HFFc6 (cell line): Measurements from ENCODE around the gene RSBN1L. TPM values are rescaled to one million over a fixed set of nuclear protein-coding genes. Genes with fewer than 3 reads are reported as not detected.
"Not testable (repeated sequence)": the region's sequence is repeated elsewhere in the genome, so short reads cannot be mapped to it uniquely, and the experiment has no call there.

Source experiments
- DNase-seq: peaks from one replicate; pipeline ENCODE4 v3.0.0-alpha.2; 2018
- H3K27ac Mint-ChIP-seq: 2 replicates; pipeline ENCODE4 v1.8.0; 2020; ENCODE audit warnings: mild to moderate bottlenecking, mixed read lengths
- H3K27me3 Mint-ChIP-seq: 2 replicates; pipeline ENCODE4 v1.8.0; 2021; ENCODE audit warnings: mild to moderate bottlenecking, moderate library complexity, mixed read lengths; ENCODE audit not compliant: insufficient read depth
- H3K36me3 Mint-ChIP-seq: 2 replicates; pipeline ENCODE4 v1.8.0; 2021; ENCODE audit warnings: low read depth, mixed read lengths
- H3K4me1 Mint-ChIP-seq: 2 replicates; pipeline ENCODE4 v1.8.0; 2020; ENCODE audit warnings: low read depth, mixed read lengths
- H3K4me3 Mint-ChIP-seq: 2 replicates; pipeline ENCODE4 v1.8.0; 2020; ENCODE audit warnings: mild to moderate bottlenecking, moderate library complexity, mixed read lengths
- H3K9me3 Mint-ChIP-seq: 2 replicates; pipeline ENCODE4 v1.8.0; 2020; ENCODE audit warnings: mild to moderate bottlenecking, mixed read lengths
- long read RNA-seq: library from polyadenylated mRNA; unstranded; transcript quantifications from one replicate; pipeline ENCODE4 v2.0.0, GENCODE V29; 2019
- total RNA-seq, 6 experiments: library from RNA; stranded (reverse); fragmentation: NEBNext Ultra II Directional; extraction: Animal tissue kit (Norgen Biotek cat#: 25700); gene quantifications; 2 replicates in 1 of 6; 3 replicates in 5 of 6; pipeline ENCODE4 v1.2.3, GENCODE V29; 2021
- TF ChIP-seq, protein P1 (sequence below): fragments of 200-600 bp; sonication (generic); IDR thresholded peaks from 2 replicates; pipeline ENCODE4 v1.5.0; 2021; ENCODE audit warnings: antibody characterized with exemption, mild to moderate bottlenecking

The RSBN1L gene
- total RNA-seq = 10 to 100 TPM; 11.2 to 14.0 (median 12.9) TPM
- long read RNA-seq, partial matches to known transcripts = 15 of 16 reads
- long read RNA-seq, other reads (novel, unspliced or antisense) = 1 of 16 reads

- Mint-ChIP-seq H3K9me3 (no peaks in the 10 kb centered on the region), H3K36me3 (peaks cover 23% of the 10 kb centered on the region)
Measured at GRCh38 chr7:77696057-77696642, at the start of gene RSBN1L. Gene RSBN1L, plus strand, starts transcription at chr7:77696459. Its CDS starts 11 bp downstream, at chr7:77696470.

DNA sequence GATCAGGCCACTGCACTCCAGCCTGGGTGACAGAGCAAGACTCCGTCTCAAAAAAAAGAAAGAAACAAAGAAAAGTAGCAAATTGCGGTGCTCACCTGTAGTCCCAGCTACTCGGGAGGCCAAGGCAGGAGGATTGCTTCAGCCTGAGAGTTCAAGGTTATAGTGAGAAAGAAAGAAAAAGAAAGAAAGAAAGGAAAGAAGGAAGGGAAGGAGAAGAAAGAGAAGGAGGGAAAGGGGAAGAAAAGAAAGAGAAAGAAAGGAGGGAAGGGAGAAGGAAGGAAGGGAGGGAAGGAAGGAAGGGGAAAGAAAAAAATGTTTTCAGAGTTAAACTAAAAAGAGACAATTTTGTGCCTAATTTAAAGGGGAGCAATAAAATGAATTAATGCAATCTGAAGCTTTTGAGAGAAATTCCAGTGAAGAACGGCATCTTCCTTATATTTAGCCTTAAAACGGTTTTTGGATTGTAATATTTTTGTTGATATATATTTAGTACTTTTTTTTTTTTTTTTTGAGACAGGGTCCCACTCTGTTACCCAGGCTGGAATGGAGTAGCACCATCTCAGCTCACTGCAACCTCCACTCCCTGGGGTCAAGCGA lies 47.4 kb upstream of the RSBN1L start:
- peak overlapping the region; percentile 8 for H3K27ac Mint-ChIP-seq
- no peaks in the 10 kb centered on the region for H3K9me3 Mint-ChIP-seq
- H3K36me3 Mint-ChIP-seq = peaks cover 7% of the 10 kb centered on the region
- peaks cover 29% of the 10 kb centered on the region for H3K4me1 Mint-ChIP-seq
- DNase-seq = no peak
- H3K4me3 Mint-ChIP-seq = no peak overlapping the region
- H3K27me3 Mint-ChIP-seq = no peaks in the 10 kb centered on the region; the same call in 1 of the 2 replicates
- TF ChIP-seq, protein P1, sequence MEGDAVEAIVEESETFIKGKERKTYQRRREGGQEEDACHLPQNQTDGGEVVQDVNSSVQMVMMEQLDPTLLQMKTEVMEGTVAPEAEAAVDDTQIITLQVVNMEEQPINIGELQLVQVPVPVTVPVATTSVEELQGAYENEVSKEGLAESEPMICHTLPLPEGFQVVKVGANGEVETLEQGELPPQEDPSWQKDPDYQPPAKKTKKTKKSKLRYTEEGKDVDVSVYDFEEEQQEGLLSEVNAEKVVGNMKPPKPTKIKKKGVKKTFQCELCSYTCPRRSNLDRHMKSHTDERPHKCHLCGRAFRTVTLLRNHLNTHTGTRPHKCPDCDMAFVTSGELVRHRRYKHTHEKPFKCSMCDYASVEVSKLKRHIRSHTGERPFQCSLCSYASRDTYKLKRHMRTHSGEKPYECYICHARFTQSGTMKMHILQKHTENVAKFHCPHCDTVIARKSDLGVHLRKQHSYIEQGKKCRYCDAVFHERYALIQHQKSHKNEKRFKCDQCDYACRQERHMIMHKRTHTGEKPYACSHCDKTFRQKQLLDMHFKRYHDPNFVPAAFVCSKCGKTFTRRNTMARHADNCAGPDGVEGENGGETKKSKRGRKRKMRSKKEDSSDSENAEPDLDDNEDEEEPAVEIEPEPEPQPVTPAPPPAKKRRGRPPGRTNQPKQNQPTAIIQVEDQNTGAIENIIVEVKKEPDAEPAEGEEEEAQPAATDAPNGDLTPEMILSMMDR = no peak

More at GRCh38 chr7:77696057-77696642, at the start of gene RSBN1L:
- DNase-seq = peak; percentile 97
- no peaks in the 10 kb centered on the region; the same call in 1 of the 2 replicates for H3K27me3 Mint-ChIP-seq
- H3K4me3 Mint-ChIP-seq = peak within 1 kb of the TSS; percentile 98
- H3K27ac Mint-ChIP-seq = peak within 1 kb of the TSS; percentile 92
- TF ChIP-seq, protein P1 = peak; percentile 49
- peaks cover 41% of the 10 kb centered on the region for H3K4me1 Mint-ChIP-seq

GRCh38 chr7:77649716-77650349 lies 46.4 kb upstream of the RSBN1L start:
- Mint-ChIP-seq H3K36me3 (no peaks in the 10 kb centered on the region; the same call in 1 of the 2 replicates), H3K9me3 (no peaks in the 10 kb centered on the region), H3K27me3 (no peaks in the 10 kb centered on the region; the same call in 1 of the 2 replicates), H3K27ac (peak overlapping the region; percentile 72), H3K4me1 (peaks cover 29% of the 10 kb centered on the region), H3K4me3 (peak overlapping the region; percentile 46)
- peak; percentile 53 for DNase-seq
- TF ChIP-seq, protein P1 = no peak

DNA sequence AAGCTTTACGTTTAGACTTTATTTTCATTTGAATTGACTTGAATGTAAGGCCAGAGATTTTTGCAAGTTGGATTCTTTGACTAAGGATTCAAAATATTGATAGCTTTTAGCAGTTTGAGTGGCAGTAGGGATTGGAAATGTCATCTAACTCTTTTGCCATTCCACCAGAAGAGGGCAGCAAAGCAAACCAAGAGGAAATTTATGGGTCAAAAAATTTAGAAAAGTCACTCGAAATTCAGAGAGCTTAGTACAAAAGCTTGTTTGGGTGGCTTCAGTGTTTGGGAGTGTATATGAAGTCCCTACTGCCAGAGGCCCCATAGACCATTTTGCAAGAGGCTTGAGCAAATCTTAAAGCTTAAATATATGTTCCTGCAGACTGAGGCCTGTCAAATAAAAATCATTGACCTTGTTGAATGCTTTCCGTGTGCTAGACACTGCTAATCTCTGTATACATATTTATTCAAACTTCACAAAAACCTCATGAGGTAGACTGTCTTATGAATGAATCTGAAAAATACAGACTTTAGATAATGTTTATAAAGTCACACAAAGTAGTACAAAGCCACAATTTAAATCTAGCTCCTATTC lies 44.6 kb upstream of the RSBN1L start:
- Mint-ChIP-seq H3K9me3 (no peaks in the 10 kb centered on the region), H3K27me3 (no peaks in the 10 kb centered on the region; the same call in 1 of the 2 replicates), H3K36me3 (no peaks in the 10 kb centered on the region; the same call in 1 of the 2 replicates), H3K27ac (0 out of 2 replicates have a peak overlapping the region, but pooled peaks have one; percentile 8), H3K4me3 (no peak overlapping the region), H3K4me1 (peaks cover 29% of the 10 kb centered on the region)
- TF ChIP-seq, protein P1 = peak; percentile 89
- peak; percentile 37 for DNase-seq

GRCh38 chr7:77652826-77653225 lies 43.4 kb upstream of the RSBN1L start:
- DNase-seq, H3K27ac Mint-ChIP-seq, H3K9me3 Mint-ChIP-seq, H3K36me3 Mint-ChIP-seq, H3K27me3 Mint-ChIP-seq, H3K4me3 Mint-ChIP-seq: not testable (repeated sequence)
- peaks cover 29% of the 10 kb centered on the region for H3K4me1 Mint-ChIP-seq
